ENCODE measurements around the gene NATD1. TPM values are rescaled to one million over a fixed set of nuclear protein-coding genes. Genes with fewer than 3 reads are reported as not detected.

The NATD1 gene
- polyA plus RNA-seq, 1 of the 3 experiments (the other 2 are of a cell fraction), result 3.9 TPM

GRCh38 chr17:21209511-21210175, 43.6 kb downstream of the NATD1 start:
- Histone ChIP-seq H3K9me3 (no peaks in the 10 kb centered on the region), H3K27me3 (ENCODE audit: insufficient read depth) (no peaks in the 10 kb centered on the region), H3K79me2 (ENCODE audit: insufficient read depth) (peaks cover 93% of the 10 kb centered on the region), H3K4me1 (ENCODE audit: control insufficient read depth in 1 of 2, insufficient read depth in 2 of 2, low read depth in 1 of 2, low read length in 1 of 2) (peaks cover 10 to 19% of the 10 kb centered on the region in 2 experiments; a peak in 2 of 4 replicates), H3K4me3 (ENCODE audit: low read depth in 2 of 2, low read length in 1 of 2) (no peak overlapping the region), H3K9me2 (no peaks in the 10 kb centered on the region), H3K4me2 (no peak overlapping the region), H4K20me1 (ENCODE audit: insufficient read depth) (peaks cover 78% of the 10 kb centered on the region), H3K9ac (no peak overlapping the region), H3K36me3 (replicated peaks in 1 of 2; ENCODE audit: control insufficient read depth in 1 of 2, insufficient read depth in 2 of 2, low read length in 1 of 2) (peaks cover 20 to 23% of the 10 kb centered on the region in 2 experiments), H3F3A (replicated peaks; ENCODE audit: insufficient read depth) (no peaks in the 10 kb centered on the region), H2AFZ (ENCODE audit: low read depth) (no peak overlapping the region), H3K27ac (ENCODE audit: low read depth in 2 of 2, low read length in 1 of 2) (no peak overlapping the region)
- no peak for TF ChIP-seq RCOR1 (IDR thresholded peaks at IDR 0.05; ENCODE audit: low read length)
- TF ChIP-seq GABPA (IDR thresholded peaks at IDR 0.05; ENCODE audit: low read depth), result no peak
- no peak for TF ChIP-seq JUND (IDR thresholded peaks at IDR 0.05)
- TF ChIP-seq CHD2 (IDR thresholded peaks at IDR 0.05; ENCODE audit: low read length, partially characterized antibody), result no peak
- no peak for TF ChIP-seq EZH2phosphoT487 (IDR thresholded peaks at IDR 0.05; ENCODE audit: borderline replicate concordance, low read depth)
- TF ChIP-seq, protein P1, sequence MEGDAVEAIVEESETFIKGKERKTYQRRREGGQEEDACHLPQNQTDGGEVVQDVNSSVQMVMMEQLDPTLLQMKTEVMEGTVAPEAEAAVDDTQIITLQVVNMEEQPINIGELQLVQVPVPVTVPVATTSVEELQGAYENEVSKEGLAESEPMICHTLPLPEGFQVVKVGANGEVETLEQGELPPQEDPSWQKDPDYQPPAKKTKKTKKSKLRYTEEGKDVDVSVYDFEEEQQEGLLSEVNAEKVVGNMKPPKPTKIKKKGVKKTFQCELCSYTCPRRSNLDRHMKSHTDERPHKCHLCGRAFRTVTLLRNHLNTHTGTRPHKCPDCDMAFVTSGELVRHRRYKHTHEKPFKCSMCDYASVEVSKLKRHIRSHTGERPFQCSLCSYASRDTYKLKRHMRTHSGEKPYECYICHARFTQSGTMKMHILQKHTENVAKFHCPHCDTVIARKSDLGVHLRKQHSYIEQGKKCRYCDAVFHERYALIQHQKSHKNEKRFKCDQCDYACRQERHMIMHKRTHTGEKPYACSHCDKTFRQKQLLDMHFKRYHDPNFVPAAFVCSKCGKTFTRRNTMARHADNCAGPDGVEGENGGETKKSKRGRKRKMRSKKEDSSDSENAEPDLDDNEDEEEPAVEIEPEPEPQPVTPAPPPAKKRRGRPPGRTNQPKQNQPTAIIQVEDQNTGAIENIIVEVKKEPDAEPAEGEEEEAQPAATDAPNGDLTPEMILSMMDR (IDR thresholded peaks at IDR 0.05), result no peak
- no peak for TF ChIP-seq NFIC (IDR thresholded peaks at IDR 0.05; ENCODE audit: borderline replicate concordance)
- TF ChIP-seq RAD21 (IDR thresholded peaks at IDR 0.05; ENCODE audit: low read length), result no peak
- no peak for TF ChIP-seq POLR2AphosphoS5 (IDR thresholded peaks at IDR 0.05; ENCODE audit: low read depth, low read length)
- TF ChIP-seq, protein P2, sequence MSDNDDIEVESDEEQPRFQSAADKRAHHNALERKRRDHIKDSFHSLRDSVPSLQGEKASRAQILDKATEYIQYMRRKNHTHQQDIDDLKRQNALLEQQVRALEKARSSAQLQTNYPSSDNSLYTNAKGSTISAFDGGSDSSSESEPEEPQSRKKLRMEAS (IDR thresholded peaks at IDR 0.05; ENCODE audit: low read depth), result no peak
- TF ChIP-seq NRF1 (IDR thresholded peaks at IDR 0.05; ENCODE audit: low read depth, low read length), result no peak
- no peak for TF ChIP-seq MXI1 (IDR thresholded peaks at IDR 0.05; ENCODE audit: low read depth, low read length)
- TF ChIP-seq USF2 (IDR thresholded peaks at IDR 0.05; ENCODE audit: borderline replicate concordance, low read depth, low read length), result no peak
- no peak for TF ChIP-seq GATA2 (CRISPR knock-in tag; IDR thresholded peaks at IDR 0.05)
- TF ChIP-seq IRF3 (IDR thresholded peaks at IDR 0.05; ENCODE audit: low read depth, low read length), result no peak
- no peak for TF ChIP-seq USF1 (IDR thresholded peaks at IDR 0.05; ENCODE audit: borderline replicate concordance, low read depth)
- no peak for TF ChIP-seq RFX5 (IDR thresholded peaks at IDR 0.05; ENCODE audit: low read length)
- TF ChIP-seq MEF2A (IDR thresholded peaks at IDR 0.05; ENCODE audit: borderline replicate concordance, low read depth), result no peak
- no peak for DNase-seq
- CTCF ChIA-PET, result interaction anchor here (0.7 kb wide), 1 partner anchor 91 kb away, joined by 3 read pairs; no protein-coding TSS in a partner anchor
- 97% methylated on average over 13 of the region's 17 CpGs for WGBS (ENCODE audit: low lambda C conversion rate)
- POLR2A ChIA-PET, result no interaction called here

Data from SK-N-SH (cell line).